C4-2B (cell line): ENCODE data around the gene HS3ST4.

Source experiments
- H3K27ac ChIP-seq: fragments of 450-650 bp; 2 replicates; pipeline ENCODE4 v1.5.1; 2017
- CTCF ChIP-seq: fragments of 450-650 bp; conservative IDR thresholded peaks from 2 replicates; pipeline ENCODE4 v1.5.1; 2017; ENCODE audit warnings: mild to moderate bottlenecking
- ZFX ChIP-seq: fragments of 450-650 bp; IDR thresholded peaks from 2 replicates; pipeline ENCODE4 v1.6.1; 2017

Gene HS3ST4

GRCh38 chr16:25734430-25735385 is 42.9 kb downstream of the HS3ST4 start:
- H3K27ac ChIP-seq: no peak overlapping the region
- TF ChIP-seq CTCF: no peak
- TF ChIP-seq ZFX: no peak

GRCh38 chr16:25735645-25736044 is 43.9 kb downstream of the HS3ST4 start:
- no peak for TF ChIP-seq ZFX
- TF ChIP-seq CTCF: no peak

GRCh38 chr16:25747160-25747758 is 55.5 kb downstream of the HS3ST4 start:
- no peak overlapping the region for H3K27ac ChIP-seq
- no peak for TF ChIP-seq CTCF
- TF ChIP-seq ZFX: no peak

More at GRCh38 chr16:25735645-25736044, 43.9 kb downstream of the HS3ST4 start:
- no peak overlapping the region for H3K27ac ChIP-seq

GRCh38 chr16:25748092-25748654 is 56.4 kb downstream of the HS3ST4 start:
- TF ChIP-seq ZFX: no peak
- no peak for TF ChIP-seq CTCF
- no peak overlapping the region for H3K27ac ChIP-seq

- no peak for TF ChIP-seq CTCF
- TF ChIP-seq ZFX: no peak
- no peak overlapping the region for H3K27ac ChIP-seq
These were observed 58.9 kb downstream of the HS3ST4 start for GRCh38 chr16:25750488-25751216.

- no peak overlapping the region for H3K27ac ChIP-seq
- TF ChIP-seq CTCF (no peak), ZFX (no peak)
These were observed 59.6 kb downstream of the HS3ST4 start for GRCh38 chr16:25751230-25751835.
